Stomach (tissue), 9 donors: ENCODE results near the gene CDCA7L. TPM values are rescaled to one million over a fixed set of nuclear protein-coding genes. Genes with fewer than 3 reads are reported as not detected.
A peak's percentile ranks its signal among the peaks of the same experiment; 100 is the strongest.

Source experiments
- DNase-seq, 2 donors: peaks; one replicate each; pipeline versions ENCODE4 v3.0.0 to v3.0.0-alpha.2; 2013 to 2019
- H3K27ac ChIP-seq, 5 donors: fragments of 200-600 bp in 4 of 5; sonication (generic) in 4 of 5; one replicate each; pipeline ENCODE4 v1.5.1; 2013 to 2019; ENCODE audit warnings: mild to moderate bottlenecking in 1 of 5, moderate library complexity in 1 of 5
- H3K27me3 ChIP-seq, 3 donors: fragments of 200-600 bp; sonication (generic); one replicate each; pipeline ENCODE4 v1.5.1; 2017 to 2019; ENCODE audit warnings: mixed run types in 1 of 3
- H3K36me3 ChIP-seq, 4 donors: fragments of 200-600 bp; sonication (generic); 1 replicate in 3 of 4; 2 replicates in 1 of 4; pipeline ENCODE4 v1.5.1; 2016 to 2019
- H3K4me1 ChIP-seq, 4 donors: fragments of 200-600 bp; sonication (generic); one replicate each; pipeline ENCODE4 v1.5.1; 2016 to 2019
- H3K4me3 ChIP-seq, 4 donors: fragments of 200-600 bp; sonication (generic) in 3 of 4; one replicate each; pipeline ENCODE4 v1.5.1; 2016 to 2019; ENCODE audit warnings: mild to moderate bottlenecking in 1 of 4
- H3K9me3 ChIP-seq, 4 donors: fragments of 200-600 bp; sonication (generic); one replicate each; pipeline ENCODE4 v1.5.1; 2016 to 2019
- EP300 ChIP-seq: sonication (generic); formaldehyde crosslinking; IDR thresholded peaks from one replicate; pipeline ENCODE4 v1.6.1; 2017; ENCODE audit warnings: antibody characterized with exemption
- POLR2A ChIP-seq, 4 donors: fragments of 450-650 bp; IDR thresholded peaks; one replicate each; pipeline ENCODE4 v1.6.1; 2016; ENCODE audit warnings: antibody characterized with exemption in 4 of 4, control low read depth in 2 of 4, mild to moderate bottlenecking in 1 of 4, moderate library complexity in 1 of 4
- POLR2AphosphoS5 ChIP-seq, 3 donors: sonication (generic); formaldehyde crosslinking; IDR thresholded peaks; one replicate each; pipeline ENCODE4 v1.6.1; 2016; ENCODE audit warnings: antibody characterized with exemption in 3 of 3
- WGBS, 5 donors: extraction: QIAGEN DNeasy Blood & Tissue Kit in 3 of 5; methylation state at CpG; one replicate each; pipeline versions ENCODE4 v1.1.5 to v1.1.7; 2013 to 2018; 5-methylcytosine and 5-hydroxymethylcytosine counted together
- intact Hi-C: fragments of 100-400 bp; cut with DNase I; formaldehyde crosslinking; loops from one replicate; pipeline ENCODE4 v1.15.1; 2023; ENCODE audit warnings: low total_unique reads
- polyA plus RNA-seq, 3 donors: library from polyadenylated mRNA; stranded (reverse); fragments of 200-250 nt; gene quantifications; one replicate each; pipeline ENCODE4 v1.2.3, GENCODE V29; 2013
- total RNA-seq, 5 donors: library from RNA; depleted of rRNA; stranded (reverse); fragments of >200 nt; gene quantifications; one replicate each; pipeline versions ENCODE4 v1.1.0 to v1.2.3, GENCODE V29; 2014 to 2016
- TF ChIP-seq, protein P1 (sequence below), 7 experiments: fragments of 450-650 bp in 4 of 7; fragments of 200-600 bp in 3 of 7; sonication (generic) in 3 of 7; IDR thresholded peaks; one replicate each; pipeline ENCODE4 v1.5.1; 2016 to 2019; ENCODE audit warnings: antibody characterized with exemption in 7 of 7, control low read depth in 2 of 7, mild to moderate bottlenecking in 1 of 7
- donor health status: healthy with polysubstance abuse.
- donor health status: Bipolar disorder and iron deficiency.
- donor health status: healthy.

The CDCA7L gene
- total and polyA plus RNA-seq, 8 donors: 5.4 to 89.8 (median 19.1) TPM

DNA sequence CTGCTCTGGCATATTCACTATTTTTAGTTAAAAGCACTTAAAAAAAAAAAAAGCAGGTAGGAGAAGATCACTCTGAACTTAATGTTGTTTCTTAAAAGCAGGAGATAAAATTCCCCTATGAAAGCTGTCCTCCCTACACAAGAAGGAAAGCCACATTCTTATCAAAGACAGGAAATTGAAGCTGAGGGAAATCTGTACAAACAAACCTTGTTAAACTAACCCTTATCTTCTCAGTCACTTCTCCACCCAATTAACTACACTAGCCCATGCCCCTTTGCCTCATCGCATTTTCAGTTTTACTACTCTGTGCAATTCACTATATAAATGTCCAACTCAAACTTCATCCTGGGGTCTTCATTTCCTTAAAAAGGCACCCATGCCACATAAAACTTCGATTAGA lies 2.7 kb upstream of the CDCA7L start:
- no peak for DNase-seq
- no peak for TF ChIP-seq EP300
- TF ChIP-seq POLR2AphosphoS5 (IDR thresholded peaks at IDR 0.05): no peak
- TF ChIP-seq POLR2A (IDR thresholded peaks at IDR 0.05): no peak
- TF ChIP-seq, protein P1, sequence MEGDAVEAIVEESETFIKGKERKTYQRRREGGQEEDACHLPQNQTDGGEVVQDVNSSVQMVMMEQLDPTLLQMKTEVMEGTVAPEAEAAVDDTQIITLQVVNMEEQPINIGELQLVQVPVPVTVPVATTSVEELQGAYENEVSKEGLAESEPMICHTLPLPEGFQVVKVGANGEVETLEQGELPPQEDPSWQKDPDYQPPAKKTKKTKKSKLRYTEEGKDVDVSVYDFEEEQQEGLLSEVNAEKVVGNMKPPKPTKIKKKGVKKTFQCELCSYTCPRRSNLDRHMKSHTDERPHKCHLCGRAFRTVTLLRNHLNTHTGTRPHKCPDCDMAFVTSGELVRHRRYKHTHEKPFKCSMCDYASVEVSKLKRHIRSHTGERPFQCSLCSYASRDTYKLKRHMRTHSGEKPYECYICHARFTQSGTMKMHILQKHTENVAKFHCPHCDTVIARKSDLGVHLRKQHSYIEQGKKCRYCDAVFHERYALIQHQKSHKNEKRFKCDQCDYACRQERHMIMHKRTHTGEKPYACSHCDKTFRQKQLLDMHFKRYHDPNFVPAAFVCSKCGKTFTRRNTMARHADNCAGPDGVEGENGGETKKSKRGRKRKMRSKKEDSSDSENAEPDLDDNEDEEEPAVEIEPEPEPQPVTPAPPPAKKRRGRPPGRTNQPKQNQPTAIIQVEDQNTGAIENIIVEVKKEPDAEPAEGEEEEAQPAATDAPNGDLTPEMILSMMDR (IDR thresholded peaks at IDR 0.05): no peak
- Histone ChIP-seq H3K9me3 (no peaks in the 10 kb centered on the region), H3K36me3 (no peaks in the 10 kb centered on the region), H3K4me3 (no peak overlapping the region), H3K4me1 (peaks cover 2 to 43% (median 30%) of the 10 kb centered on the region in 4 donors), H3K27ac (no peak overlapping the region), H3K27me3 (no peaks in the 10 kb centered on the region)
- intact Hi-C loops: no loop called here
- WGBS, 5 donors: 63 to 80% (median 71%) methylated on average over 2 of the region's 2 CpGs

DNA sequence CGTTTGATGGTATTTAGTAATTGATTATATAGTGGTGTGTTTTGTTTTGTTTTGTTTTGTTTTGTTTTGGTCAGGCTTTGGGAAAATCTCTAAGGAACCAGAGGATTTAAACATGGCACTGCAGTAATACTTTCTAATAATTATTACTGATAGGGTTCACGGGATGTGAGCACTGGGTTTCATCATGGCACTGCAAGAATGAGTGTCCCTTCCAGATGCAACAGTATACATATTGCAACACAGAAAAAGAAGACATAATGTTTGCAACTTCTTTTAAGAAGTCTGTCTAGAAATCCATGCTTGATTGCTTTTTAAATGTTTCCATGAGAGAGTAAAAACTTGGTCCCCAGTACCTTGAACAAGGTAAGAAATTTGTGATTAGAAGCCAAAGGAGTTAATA lies 2.2 kb upstream of the CDCA7L start:
- no peaks in the 10 kb centered on the region for H3K36me3 ChIP-seq
- no peaks in the 10 kb centered on the region for H3K27me3 ChIP-seq
- H3K27ac ChIP-seq: peak overlapping the region in 1 of 5 donors; percentile 86
- no peak overlapping the region for H3K4me3 ChIP-seq
- TF ChIP-seq EP300 (no peak), POLR2AphosphoS5 (IDR thresholded peaks at IDR 0.05) (no peak), POLR2A (IDR thresholded peaks at IDR 0.05) (no peak)
- TF ChIP-seq, protein P1 (IDR thresholded peaks at IDR 0.05): no peak
- peaks cover 6 to 47% (median 32%) of the 10 kb centered on the region in 4 donors for H3K4me1 ChIP-seq
- 49 to 63% (median 55%) methylated on average over 2 of the region's 2 CpGs for WGBS, 5 donors
- intact Hi-C loops: no loop called here
- H3K9me3 ChIP-seq: no peaks in the 10 kb centered on the region
- no peak for DNase-seq

DNA sequence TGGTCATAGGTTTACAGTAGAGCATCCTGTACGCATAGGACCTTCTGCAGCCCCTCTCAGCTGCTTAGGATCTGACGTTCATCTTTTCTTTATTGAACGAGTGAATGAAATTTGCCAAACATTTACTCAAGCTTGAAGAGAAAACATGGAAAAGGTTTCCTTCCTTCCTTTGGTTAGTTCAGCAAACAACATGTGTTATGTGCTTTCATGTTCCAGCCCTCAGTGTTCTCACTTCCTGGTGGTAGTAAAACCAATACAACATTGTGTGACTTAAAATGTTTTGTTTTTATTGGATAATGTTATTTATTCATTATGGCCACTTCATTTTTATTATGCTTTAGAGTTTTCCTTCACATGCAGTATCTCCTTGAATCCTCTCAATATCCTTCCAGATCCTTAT lies 1.4 kb upstream of the CDCA7L start:
- peak in 1 of 2 donors; percentile 55 for DNase-seq
- no peaks in the 10 kb centered on the region for H3K9me3 ChIP-seq
- peak overlapping the region; percentile 46 to 91 (median 86) for H3K27ac ChIP-seq
- WGBS, 5 donors: 23 to 39% (median 35%) methylated on average over 3 of the region's 3 CpGs
- no peak overlapping the region for H3K4me3 ChIP-seq
- H3K27me3 ChIP-seq: no peaks in the 10 kb centered on the region
- intact Hi-C loops: no loop called here
- H3K36me3 ChIP-seq: no peaks in the 10 kb centered on the region
- TF ChIP-seq EP300 (no peak), POLR2AphosphoS5 (IDR thresholded peaks at IDR 0.05) (peak in 1 of 3 donors; percentile 74)
- H3K4me1 ChIP-seq: peaks cover 12 to 56% (median 40%) of the 10 kb centered on the region in 4 donors

DNA sequence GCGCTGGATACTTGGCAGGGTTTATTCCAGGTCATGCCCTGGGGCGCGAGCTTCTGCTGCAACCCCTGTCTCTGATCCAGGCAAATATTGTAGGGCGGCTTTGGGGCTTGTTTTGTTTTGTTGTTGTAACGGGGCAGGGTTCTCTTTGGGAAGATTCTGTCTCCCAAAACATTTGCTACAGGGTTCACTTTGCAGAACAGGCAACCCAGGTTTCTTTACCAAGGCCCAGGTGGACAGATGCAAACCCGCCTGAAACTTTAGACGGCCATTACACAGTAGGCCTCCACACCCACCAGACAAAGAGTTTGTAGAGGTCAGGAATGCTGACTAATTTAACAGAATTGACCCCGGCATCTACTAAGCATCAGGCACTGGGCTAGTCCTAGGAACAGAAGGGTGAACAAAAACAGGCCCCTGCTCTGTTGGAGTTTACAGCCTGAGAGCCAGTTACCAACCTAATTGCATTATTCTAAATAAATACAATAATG lies 567 bp upstream of the CDCA7L start:
- peaks cover 12 to 64% (median 48%) of the 10 kb centered on the region in 4 donors for H3K4me1 ChIP-seq
- H3K27ac ChIP-seq: peak overlapping the region; percentile 86 to 91 (median 87)
- no peaks in the 10 kb centered on the region for H3K9me3 ChIP-seq
- no peak for DNase-seq
- intact Hi-C loops: no loop called here
- 6 to 19% (median 14%) methylated on average over 7 to 8 of the region's 8 CpGs for whole genome bisulfite sequencing, 5 donors
- H3K27me3 ChIP-seq: no peaks in the 10 kb centered on the region
- TF ChIP-seq POLR2AphosphoS5 (IDR thresholded peaks at IDR 0.05) (no peak), POLR2A (IDR thresholded peaks at IDR 0.05) (no peak), EP300 (no peak)
- TF ChIP-seq, protein P1 (IDR thresholded peaks at IDR 0.05): no peak
- H3K4me3 ChIP-seq: peak overlapping the region; percentile 63 to 77 (median 67)
- H3K36me3 ChIP-seq: no peaks in the 10 kb centered on the region
